Loucy (cell line): Measurements from ENCODE around the gene SATB2.

Experiments
- H2AFZ ChIP-seq: fragments of 200-600 bp; sonication (generic); 2 replicates; pipeline ENCODE4 v1.6.0; 2016; ENCODE audit warnings: antibody characterized with exemption, mild to moderate bottlenecking, low read length, moderate library complexity
- H3F3A ChIP-seq: fragments of 200-600 bp; 2 replicates; pipeline ENCODE4 v1.6.0; 2016; ENCODE audit warnings: antibody characterized with exemption, low read depth, mild to moderate bottlenecking
- H3K27me3 ChIP-seq: fragments of 200-600 bp; sonication (generic); 2 replicates; pipeline ENCODE4 v1.6.1; 2014; ENCODE audit warnings: low read length, mild to moderate bottlenecking; ENCODE audit not compliant: insufficient read depth, poor library complexity, severe bottlenecking
- H3K36me3 ChIP-seq: fragments of 200-600 bp; sonication (generic); 2 replicates; pipeline ENCODE4 v1.6.1; 2016; ENCODE audit warnings: low read length; ENCODE audit not compliant: insufficient read depth
- H3K4me1 ChIP-seq: fragments of 200-600 bp; sonication (generic); 2 replicates; pipeline ENCODE4 v1.5.1; 2014; ENCODE audit warnings: low read length, mild to moderate bottlenecking; ENCODE audit not compliant: insufficient read depth, poor library complexity, severe bottlenecking
- H3K4me2 ChIP-seq: fragments of 200-600 bp; sonication (generic); 2 replicates; pipeline ENCODE4 v1.6.0; 2014; ENCODE audit warnings: antibody characterized with exemption, low read length, low read depth, mild to moderate bottlenecking; ENCODE audit not compliant: poor library complexity, severe bottlenecking
- H3K4me3 ChIP-seq: fragments of 200-600 bp; sonication (generic); 2 replicates; pipeline ENCODE4 v1.5.1; 2014; ENCODE audit warnings: low read length, mild to moderate bottlenecking, mixed read lengths; ENCODE audit not compliant: poor library complexity, severe bottlenecking
- H3K79me2 ChIP-seq: fragments of 200-600 bp; sonication (generic); 2 replicates; pipeline ENCODE4 v1.6.1; 2014; ENCODE audit warnings: low read length; ENCODE audit not compliant: insufficient read depth
- H3K9ac ChIP-seq: fragments of 200-600 bp; sonication (generic); 2 replicates; pipeline ENCODE4 v1.6.0; 2014; ENCODE audit warnings: mild to moderate bottlenecking, low read depth, low read length, moderate library complexity; ENCODE audit not compliant: poor library complexity, severe bottlenecking
- H3K9me2 ChIP-seq: fragments of 200-600 bp; sonication (generic); replicated peaks from 2 replicates; pipeline ENCODE4 v1.6.1; 2016; ENCODE audit warnings: low read depth, low read length, mixed read lengths
- H3K9me3 ChIP-seq: fragments of 200-600 bp; sonication (generic); 2 replicates; pipeline ENCODE4 v1.6.1; 2014; ENCODE audit warnings: mild to moderate bottlenecking, antibody characterized with exemption, low read length, low read depth; ENCODE audit not compliant: insufficient read depth
- H4K20me1 ChIP-seq: fragments of 200-600 bp; sonication (generic); 2 replicates; pipeline ENCODE4 v1.6.0; 2014; ENCODE audit warnings: antibody characterized with exemption, low read length, mild to moderate bottlenecking; ENCODE audit not compliant: insufficient read depth, poor library complexity, severe bottlenecking
- CTCF ChIP-seq: fragments of 200-600 bp; sonication (generic); conservative IDR thresholded peaks from 2 replicates; pipeline ENCODE4 v1.5.1; 2014; ENCODE audit warnings: mild to moderate bottlenecking, antibody characterized with exemption, low read length
- EZH2phosphoT487 ChIP-seq: fragments of 200-600 bp; IDR thresholded peaks from 2 replicates; pipeline ENCODE4 v1.6.1; 2018; ENCODE audit warnings: antibody characterized with exemption, mild to moderate bottlenecking, moderate library complexity, borderline replicate concordance

The SATB2 gene

GRCh38 chr2:199457147-199458008, at the start of gene SATB2:
Gene SATB2, minus strand, starts transcription at chr2:199457939. Its CDS starts 1,902 bp downstream, at chr2:199456037.
- Histone ChIP-seq H4K20me1 (no peaks in the 10 kb centered on the region), H3K79me2 (no peaks in the 10 kb centered on the region), H2AFZ (no peak within 1 kb of the TSS), H3K4me2 (no peak within 1 kb of the TSS), H3F3A (no peaks in the 10 kb centered on the region), H3K4me1 (no peaks in the 10 kb centered on the region), H3K9me3 (no peaks in the 10 kb centered on the region), H3K36me3 (no peaks in the 10 kb centered on the region), H3K9ac (no peak within 1 kb of the TSS), H3K4me3 (no peak within 1 kb of the TSS), H3K27me3 (no peaks in the 10 kb centered on the region), H3K9me2 (no peaks in the 10 kb centered on the region)
- TF ChIP-seq CTCF (no peak), EZH2phosphoT487 (no peak)

- H4K20me1 ChIP-seq = no peaks in the 10 kb centered on the region
- TF ChIP-seq CTCF = no peak
- TF ChIP-seq EZH2phosphoT487 = no peak
- H3K79me2 ChIP-seq = no peaks in the 10 kb centered on the region
- H3K4me2 ChIP-seq = no peak overlapping the region
- no peaks in the 10 kb centered on the region for H3K27me3 ChIP-seq
- H3K9ac ChIP-seq = no peak overlapping the region
- no peaks in the 10 kb centered on the region for H3K9me3 ChIP-seq
- H3K36me3 ChIP-seq = no peaks in the 10 kb centered on the region
- H3K4me1 ChIP-seq = no peaks in the 10 kb centered on the region
- no peak overlapping the region for H3K4me3 ChIP-seq
- no peaks in the 10 kb centered on the region for H3F3A ChIP-seq
- H3K9me2 ChIP-seq = no peaks in the 10 kb centered on the region
- H2AFZ ChIP-seq = no peak overlapping the region
These were observed 48.1 kb upstream of the SATB2 start for GRCh38 chr2:199505755-199506403.

- Histone ChIP-seq H2AFZ (no peak overlapping the region), H3K4me1 (no peaks in the 10 kb centered on the region), H3K36me3 (no peaks in the 10 kb centered on the region), H3K4me2 (no peak overlapping the region), H3K79me2 (no peaks in the 10 kb centered on the region), H3K4me3 (no peak overlapping the region), H3K27me3 (no peaks in the 10 kb centered on the region), H3K9me2 (no peaks in the 10 kb centered on the region), H4K20me1 (no peaks in the 10 kb centered on the region), H3K9me3 (no peaks in the 10 kb centered on the region), H3F3A (no peaks in the 10 kb centered on the region), H3K9ac (no peak overlapping the region)
- TF ChIP-seq EZH2phosphoT487 (no peak), CTCF (no peak)
These were observed 45.4 kb upstream of the SATB2 start for GRCh38 chr2:199503148-199503547.
